OCI-LY7 (cell line): ENCODE data around the gene MSLN.

Experiments used
- EZH2phosphoT487 ChIP-seq: fragments of 200-600 bp; sonication (generic); IDR thresholded peaks from 2 replicates; pipeline ENCODE4 v1.6.1; 2018; ENCODE audit warnings: low read depth, borderline replicate concordance, mild to moderate bottlenecking, mixed run types, antibody characterized with exemption, low read length, moderate library complexity, mixed read lengths
- TF ChIP-seq, protein P1 (sequence below): fragments of 200-600 bp; sonication (generic); conservative IDR thresholded peaks from 2 replicates; pipeline ENCODE4 v1.5.1; 2014; ENCODE audit warnings: mild to moderate bottlenecking, antibody characterized with exemption, low read length, moderate library complexity, mixed read lengths

DNA sequence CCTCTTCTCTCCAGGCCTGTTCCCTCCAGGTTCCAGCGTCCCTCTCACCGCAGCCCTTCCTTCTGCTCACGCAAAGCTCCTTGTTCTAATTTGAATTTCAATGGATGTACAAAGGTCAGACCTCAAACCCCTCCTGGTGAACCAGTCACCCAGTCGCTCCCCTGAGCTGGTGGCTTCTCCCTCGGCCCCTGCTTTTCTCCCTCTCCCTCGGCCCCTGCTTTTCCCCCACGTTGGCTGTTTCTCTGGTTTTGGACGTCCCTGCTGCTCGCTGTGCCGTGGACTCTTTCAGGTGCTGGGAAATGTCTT lies 8.6 kb upstream of the MSLN start:
- TF ChIP-seq, protein P1, sequence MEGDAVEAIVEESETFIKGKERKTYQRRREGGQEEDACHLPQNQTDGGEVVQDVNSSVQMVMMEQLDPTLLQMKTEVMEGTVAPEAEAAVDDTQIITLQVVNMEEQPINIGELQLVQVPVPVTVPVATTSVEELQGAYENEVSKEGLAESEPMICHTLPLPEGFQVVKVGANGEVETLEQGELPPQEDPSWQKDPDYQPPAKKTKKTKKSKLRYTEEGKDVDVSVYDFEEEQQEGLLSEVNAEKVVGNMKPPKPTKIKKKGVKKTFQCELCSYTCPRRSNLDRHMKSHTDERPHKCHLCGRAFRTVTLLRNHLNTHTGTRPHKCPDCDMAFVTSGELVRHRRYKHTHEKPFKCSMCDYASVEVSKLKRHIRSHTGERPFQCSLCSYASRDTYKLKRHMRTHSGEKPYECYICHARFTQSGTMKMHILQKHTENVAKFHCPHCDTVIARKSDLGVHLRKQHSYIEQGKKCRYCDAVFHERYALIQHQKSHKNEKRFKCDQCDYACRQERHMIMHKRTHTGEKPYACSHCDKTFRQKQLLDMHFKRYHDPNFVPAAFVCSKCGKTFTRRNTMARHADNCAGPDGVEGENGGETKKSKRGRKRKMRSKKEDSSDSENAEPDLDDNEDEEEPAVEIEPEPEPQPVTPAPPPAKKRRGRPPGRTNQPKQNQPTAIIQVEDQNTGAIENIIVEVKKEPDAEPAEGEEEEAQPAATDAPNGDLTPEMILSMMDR, result no peak
- no peak for TF ChIP-seq EZH2phosphoT487
